MM.1S (cell line): ENCODE data around the gene MPO.

ENCODE experiments used
- DNase-seq: peaks from one replicate; pipeline ENCODE4 v3.0.0-alpha.2; 2015
- H2AFZ ChIP-seq: fragments of 300-600 bp; sonication (generic); 2 replicates; pipeline ENCODE4 v1.6.0; 2016; ENCODE audit warnings: antibody characterized with exemption, low read length
- H3F3A ChIP-seq: fragments of 300-600 bp; sonication (generic); 2 replicates; pipeline ENCODE4 v1.6.1; 2016; ENCODE audit warnings: mild to moderate bottlenecking, antibody characterized with exemption, low read length, moderate library complexity, mixed read lengths; ENCODE audit not compliant: insufficient read depth
- H3K27ac ChIP-seq: fragments of 300-600 bp; sonication (generic); 2 replicates; pipeline ENCODE4 v1.5.1; 2016; ENCODE audit warnings: mild to moderate bottlenecking, low read length
- H3K27me3 ChIP-seq: fragments of 300-600 bp; sonication (generic); replicated peaks from 2 replicates; pipeline ENCODE4 v1.6.0; 2016; ENCODE audit warnings: low read length; ENCODE audit not compliant: insufficient read depth
- H3K36me3 ChIP-seq: fragments of 300-600 bp; sonication (generic); replicated peaks from 2 replicates; pipeline ENCODE4 v1.6.1; 2016; ENCODE audit warnings: mild to moderate bottlenecking, low read length, mixed read lengths; ENCODE audit not compliant: insufficient read depth
- H3K4me1 ChIP-seq: fragments of 300-600 bp; sonication (generic); 2 replicates; pipeline ENCODE4 v1.6.1; 2016; ENCODE audit warnings: low read length, mixed read lengths
- H3K4me2 ChIP-seq: fragments of 300-600 bp; sonication (generic); 2 replicates; pipeline ENCODE4 v1.6.0; 2016; ENCODE audit warnings: low read depth, low read length
- H3K4me3 ChIP-seq: fragments of 300-600 bp; sonication (generic); 2 replicates; pipeline ENCODE4 v1.5.1; 2016; ENCODE audit warnings: low read length, mixed read lengths
- H3K79me2 ChIP-seq: fragments of 300-600 bp; sonication (generic); 2 replicates; pipeline ENCODE4 v1.6.1; 2016; ENCODE audit warnings: mixed run types, low read length, mixed read lengths
- H3K9ac ChIP-seq: fragments of 300-600 bp; sonication (generic); 2 replicates; pipeline ENCODE4 v1.6.1; 2016; ENCODE audit warnings: low read length, mixed read lengths
- H3K9me2 ChIP-seq: fragments of 300-600 bp; sonication (generic); replicated peaks from 2 replicates; pipeline ENCODE4 v1.6.1; 2016; ENCODE audit warnings: mild to moderate bottlenecking, low read length, mixed read lengths; ENCODE audit not compliant: insufficient read depth
- H3K9me3 ChIP-seq: fragments of 300-600 bp; sonication (generic); replicated peaks from 2 replicates; pipeline ENCODE4 v1.6.1; 2016; ENCODE audit warnings: mild to moderate bottlenecking, low read length, mixed read lengths; ENCODE audit not compliant: insufficient read depth
- H4K20me1 ChIP-seq: fragments of 300-600 bp; sonication (generic); 2 replicates; pipeline ENCODE4 v1.6.1; 2016; ENCODE audit warnings: mild to moderate bottlenecking, low read length, moderate library complexity, mixed read lengths; ENCODE audit not compliant: insufficient read depth
- CTCF ChIP-seq: fragments of 300-600 bp; sonication (generic); IDR thresholded peaks from 2 replicates; pipeline ENCODE4 v1.5.1; 2016; ENCODE audit warnings: antibody characterized with exemption, low read length, mixed read lengths
- EZH2 ChIP-seq: fragments of 300-600 bp; sonication (generic); optimal IDR thresholded peaks from 2 replicates; pipeline ENCODE3; 2017; ENCODE audit warnings: low read depth, mild to moderate bottlenecking, antibody characterized with exemption, low read length, mixed read lengths
- EZH2phosphoT487 ChIP-seq: fragments of 300-600 bp; sonication (generic); IDR thresholded peaks from 2 replicates; pipeline ENCODE4 v1.6.1; 2018; ENCODE audit warnings: antibody characterized with exemption, low read length

MPO gene

GRCh38 chr17:58329035-58329809 lies 48.5 kb upstream of the MPO start:
- Histone ChIP-seq H3F3A (peaks cover 84% of the 10 kb centered on the region), H3K4me2 (peak overlapping the region; percentile 98; the same call in 1 of the 2 replicates), H3K9me2 (no peaks in the 10 kb centered on the region), H3K4me1 (peaks cover 47% of the 10 kb centered on the region), H3K27ac (peak overlapping the region; percentile 100), H3K36me3 (peaks cover 16% of the 10 kb centered on the region), H3K9me3 (no peaks in the 10 kb centered on the region), H3K9ac (peak overlapping the region; percentile 30), H3K27me3 (0 out of 2 replicates have a peak, but pooled peaks cover 7% of the 10 kb centered on the region), H3K4me3 (peak overlapping the region; percentile 5; the same call in 1 of the 2 replicates), H4K20me1 (peaks cover 17% of the 10 kb centered on the region; the same call in 1 of the 2 replicates), H3K79me2 (peaks cover 42% of the 10 kb centered on the region), H2AFZ (no peak overlapping the region)
- DNase-seq, result peak; percentile 96
- TF ChIP-seq CTCF, result peak; percentile 77
- TF ChIP-seq EZH2phosphoT487, result no peak

- peaks cover 76% of the 10 kb centered on the region for H3F3A ChIP-seq
- TF ChIP-seq CTCF (no peak), EZH2 (no peak), EZH2phosphoT487 (no peak)
- H4K20me1 ChIP-seq, result peaks cover 17% of the 10 kb centered on the region; the same call in 1 of the 2 replicates
- H3K9ac ChIP-seq, result peak within 1 kb of the TSS; percentile 30
- peak; percentile 79 for DNase-seq
- H3K4me3 ChIP-seq, result peak within 1 kb of the TSS; percentile 5; the same call in 1 of the 2 replicates
- H3K79me2 ChIP-seq, result peaks cover 34% of the 10 kb centered on the region
- H3K9me2 ChIP-seq, result no peaks in the 10 kb centered on the region
- H3K27me3 ChIP-seq, result 0 out of 2 replicates have a peak, but pooled peaks cover 7% of the 10 kb centered on the region
- peaks cover 16% of the 10 kb centered on the region for H3K36me3 ChIP-seq
- peak within 1 kb of the TSS; percentile 98; the same call in 1 of the 2 replicates for H3K4me2 ChIP-seq
- H3K4me1 ChIP-seq, result peaks cover 39% of the 10 kb centered on the region
- H3K27ac ChIP-seq, result peak within 1 kb of the TSS; percentile 100
- no peak within 1 kb of the TSS for H2AFZ ChIP-seq
- H3K9me3 ChIP-seq, result no peaks in the 10 kb centered on the region
Measured at GRCh38 chr17:58328195-58329034, 47.7 kb upstream of the MPO start, which contains the start of gene TSPOAP1. TSPOAP1 (minus strand) TSS chr17:58328795; CDS start chr17:58327920, 875 bp downstream.

GRCh38 chr17:58327363-58328194 lies 46.8 kb upstream of the MPO start:
- Histone ChIP-seq H3K4me2 (no peak overlapping the region), H3K9ac (no peak overlapping the region), H3K9me2 (no peaks in the 10 kb centered on the region), H3K27me3 (0 out of 2 replicates have a peak, but pooled peaks cover 7% of the 10 kb centered on the region), H3K36me3 (peaks cover 16% of the 10 kb centered on the region), H3K4me3 (no peak overlapping the region), H4K20me1 (peaks cover 17% of the 10 kb centered on the region; the same call in 1 of the 2 replicates), H2AFZ (no peak overlapping the region), H3K79me2 (peaks cover 25% of the 10 kb centered on the region), H3K4me1 (peaks cover 31% of the 10 kb centered on the region), H3F3A (peaks cover 68% of the 10 kb centered on the region), H3K27ac (peak overlapping the region; percentile 100; the same call in 1 of the 2 replicates), H3K9me3 (no peaks in the 10 kb centered on the region)
- no peak for TF ChIP-seq CTCF
- no peak for TF ChIP-seq EZH2phosphoT487
- no peak for TF ChIP-seq EZH2
- DNase-seq, result no peak
